ENCODE data around the gene POLR2H. TPM values are rescaled to one million over a fixed set of nuclear protein-coding genes. Genes with fewer than 3 reads are reported as not detected.

Gene POLR2H
- total RNA-seq, 4 donors from 2014 or later, result 47.9 to 69.9 (median 56.7) TPM

GRCh38 chr3:184360929-184361531, 480 bp upstream of the POLR2H start:
- TF ChIP-seq, protein P1, sequence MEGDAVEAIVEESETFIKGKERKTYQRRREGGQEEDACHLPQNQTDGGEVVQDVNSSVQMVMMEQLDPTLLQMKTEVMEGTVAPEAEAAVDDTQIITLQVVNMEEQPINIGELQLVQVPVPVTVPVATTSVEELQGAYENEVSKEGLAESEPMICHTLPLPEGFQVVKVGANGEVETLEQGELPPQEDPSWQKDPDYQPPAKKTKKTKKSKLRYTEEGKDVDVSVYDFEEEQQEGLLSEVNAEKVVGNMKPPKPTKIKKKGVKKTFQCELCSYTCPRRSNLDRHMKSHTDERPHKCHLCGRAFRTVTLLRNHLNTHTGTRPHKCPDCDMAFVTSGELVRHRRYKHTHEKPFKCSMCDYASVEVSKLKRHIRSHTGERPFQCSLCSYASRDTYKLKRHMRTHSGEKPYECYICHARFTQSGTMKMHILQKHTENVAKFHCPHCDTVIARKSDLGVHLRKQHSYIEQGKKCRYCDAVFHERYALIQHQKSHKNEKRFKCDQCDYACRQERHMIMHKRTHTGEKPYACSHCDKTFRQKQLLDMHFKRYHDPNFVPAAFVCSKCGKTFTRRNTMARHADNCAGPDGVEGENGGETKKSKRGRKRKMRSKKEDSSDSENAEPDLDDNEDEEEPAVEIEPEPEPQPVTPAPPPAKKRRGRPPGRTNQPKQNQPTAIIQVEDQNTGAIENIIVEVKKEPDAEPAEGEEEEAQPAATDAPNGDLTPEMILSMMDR (IDR thresholded peaks at IDR 0.05; ENCODE audit: low read depth), result no peak

- TF ChIP-seq, protein P1 (IDR thresholded peaks at IDR 0.05; ENCODE audit: low read depth), result no peak
These were observed 590 bp downstream of the POLR2H start for GRCh38 chr3:184361932-184362667.

GRCh38 chr3:184362668-184363546, 1.4 kb downstream of the POLR2H start:
- TF ChIP-seq, protein P1 (IDR thresholded peaks at IDR 0.05; ENCODE audit: low read depth), result no peak

DNA sequence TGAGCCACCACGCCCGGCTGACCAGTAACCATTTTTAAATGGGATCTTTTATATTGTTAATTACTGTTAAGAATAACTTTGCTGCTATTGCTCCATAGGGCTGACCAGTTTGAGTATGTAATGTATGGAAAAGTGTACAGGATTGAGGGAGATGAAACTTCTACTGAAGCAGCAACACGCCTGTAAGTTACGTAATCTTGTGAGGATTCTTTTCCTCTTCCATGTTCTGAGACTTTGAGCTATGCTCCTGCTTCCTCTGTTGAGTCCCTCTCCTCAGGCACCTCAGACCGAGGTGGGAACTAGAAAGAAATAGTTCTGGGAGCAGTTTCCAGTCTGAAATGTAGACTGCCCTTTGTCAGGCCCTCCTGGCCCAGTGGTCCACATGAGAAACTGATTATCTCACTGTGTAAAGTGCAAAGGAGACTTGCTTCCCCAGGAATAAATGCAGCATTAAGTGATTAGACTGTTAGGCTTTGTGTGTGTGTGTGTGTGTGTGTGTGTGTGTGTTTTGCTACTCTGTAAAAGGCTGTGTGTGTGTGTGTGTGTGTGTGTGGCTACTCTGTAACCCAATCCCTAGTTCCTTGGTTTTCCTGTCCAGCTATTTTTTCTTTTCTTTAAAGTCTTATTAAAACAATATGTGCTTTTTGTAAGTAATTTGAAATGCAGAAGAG, 5.2 kb downstream of the POLR2H start:
- TF ChIP-seq, protein P1 (IDR thresholded peaks at IDR 0.05; ENCODE audit: low read depth), result no peak

DNA sequence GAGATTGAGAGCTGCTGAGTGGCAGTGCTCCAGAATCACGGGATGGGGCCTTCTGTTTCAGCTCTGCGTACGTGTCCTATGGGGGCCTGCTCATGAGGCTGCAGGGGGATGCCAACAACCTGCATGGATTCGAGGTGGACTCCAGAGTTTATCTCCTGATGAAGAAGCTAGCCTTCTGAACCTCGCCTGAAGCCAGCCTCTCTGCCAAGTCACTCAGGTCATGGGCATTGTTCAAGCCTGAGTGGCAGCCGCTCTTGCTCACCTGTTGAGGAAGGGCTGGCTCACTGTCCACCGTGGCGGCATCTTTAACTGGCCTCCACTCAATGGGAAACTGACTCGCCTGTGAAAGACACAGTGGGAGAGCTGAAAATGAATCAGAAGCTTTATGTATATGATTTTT, 6.6 kb downstream of the POLR2H start:
- TF ChIP-seq, protein P1 (IDR thresholded peaks at IDR 0.05; ENCODE audit: low read depth), result no peak

- TF ChIP-seq, protein P1 (IDR thresholded peaks at IDR 0.05; ENCODE audit: low read depth), result no peak
These were observed 7.2 kb downstream of the POLR2H start for GRCh38 chr3:184368586-184369183.

Measured in subcutaneous adipose tissue (tissue), 4 donors.